Activated T-helper 9 cell treated with anti-CD3 and anti-CD28 coated beads, Interleukin-2, amount 50 U/mL, for 16 hours (primary cell): ENCODE data around the gene LRP1B.

Source experiments
- DNase-seq: peaks from one replicate; pipeline ENCODE4 v3.0.0-alpha.2; 2020; ENCODE audit warnings: low read depth

Gene LRP1B

DNA sequence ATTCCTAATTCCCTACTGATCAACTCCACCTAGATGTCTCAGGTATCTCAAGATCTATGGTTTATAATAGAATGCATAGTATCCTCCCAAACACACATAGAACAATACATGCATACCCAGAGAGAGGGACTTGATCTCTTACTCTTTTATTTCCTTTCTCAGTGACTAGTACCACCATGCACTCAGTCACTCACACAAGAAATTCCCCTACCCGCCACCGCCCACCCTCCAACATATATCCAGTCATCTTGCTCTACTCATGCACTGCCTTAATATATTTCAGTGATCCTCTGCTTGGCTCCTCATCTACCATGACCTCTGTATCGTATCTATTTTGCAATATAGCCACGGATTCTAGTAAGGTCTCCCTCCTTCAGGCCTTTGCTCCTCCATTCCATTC is 996.9 kb downstream of the LRP1B start:
- DNase-seq: no peak

- DNase-seq: no peak
Observed at GRCh38 chr2:141125432-141125831, 1005.4 kb downstream of the LRP1B start.

DNA sequence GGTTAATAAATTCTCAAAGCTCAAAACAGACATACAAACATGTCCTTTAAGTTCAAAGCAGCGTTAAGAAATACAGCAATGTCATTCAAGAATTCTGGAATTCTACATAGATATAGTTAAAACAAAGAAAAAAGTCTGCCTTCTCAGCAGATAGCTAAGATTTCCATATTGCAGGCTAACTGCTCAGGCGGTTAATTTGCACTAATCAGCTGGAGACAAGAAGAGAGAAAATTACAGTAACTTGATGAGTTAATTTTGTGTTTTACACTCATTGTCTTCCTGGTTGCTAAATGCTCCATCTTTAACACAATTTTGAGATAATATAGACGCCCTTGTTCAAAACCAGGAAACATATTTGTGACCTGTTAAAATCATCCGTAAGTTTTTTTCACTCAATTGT is 1012.0 kb downstream of the LRP1B start:
- no peak for DNase-seq

GRCh38 chr2:141113301-141113700 is 1017.5 kb downstream of the LRP1B start:
- no peak for DNase-seq

DNA sequence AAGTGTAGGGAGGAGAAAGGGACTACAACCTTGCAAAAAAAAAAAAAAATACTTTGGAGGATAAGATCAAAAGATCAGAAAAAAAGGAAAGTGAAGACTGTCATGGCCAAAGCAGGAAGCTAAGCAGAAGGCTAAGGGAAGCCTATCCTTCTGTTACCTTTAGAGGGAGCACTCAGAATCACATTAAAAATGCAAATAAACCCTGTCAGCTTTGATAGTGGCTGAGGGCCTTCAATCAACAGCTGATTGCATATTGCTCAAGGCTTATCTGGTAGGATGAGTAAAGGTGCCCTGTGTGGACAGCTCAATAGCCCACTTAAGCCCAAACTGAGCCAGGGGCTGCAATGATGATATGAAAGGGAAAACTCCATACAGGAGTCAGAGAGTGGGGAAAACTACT is 1021.2 kb downstream of the LRP1B start:
- DNase-seq: no peak

- no peak for DNase-seq
Observed at GRCh38 chr2:141105763-141106162, 1025.1 kb downstream of the LRP1B start.

GRCh38 chr2:141103216-141103615 is 1027.6 kb downstream of the LRP1B start:
- DNase-seq: no peak

DNA sequence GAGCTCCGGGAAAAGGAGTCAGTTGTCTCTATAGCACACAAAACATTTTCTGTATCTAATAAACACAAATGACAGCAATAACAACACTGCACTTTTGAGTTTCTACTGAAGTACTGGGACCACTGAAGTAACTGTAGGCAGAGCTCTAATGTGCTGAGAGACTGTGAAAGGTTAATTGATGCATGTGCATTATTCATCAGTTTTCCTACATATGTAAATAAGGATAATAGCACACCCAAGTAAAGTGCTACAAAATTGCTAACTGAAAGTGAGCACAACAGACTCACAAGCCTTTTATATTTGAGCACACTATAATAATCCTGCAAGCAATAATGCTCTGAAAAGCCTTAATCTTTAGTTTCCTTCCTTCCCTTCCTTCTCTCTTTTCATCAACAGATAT is 1051.6 kb downstream of the LRP1B start:
- no peak for DNase-seq

- DNase-seq: no peak
Observed at GRCh38 chr2:141075753-141076152, 1055.1 kb downstream of the LRP1B start.

DNA sequence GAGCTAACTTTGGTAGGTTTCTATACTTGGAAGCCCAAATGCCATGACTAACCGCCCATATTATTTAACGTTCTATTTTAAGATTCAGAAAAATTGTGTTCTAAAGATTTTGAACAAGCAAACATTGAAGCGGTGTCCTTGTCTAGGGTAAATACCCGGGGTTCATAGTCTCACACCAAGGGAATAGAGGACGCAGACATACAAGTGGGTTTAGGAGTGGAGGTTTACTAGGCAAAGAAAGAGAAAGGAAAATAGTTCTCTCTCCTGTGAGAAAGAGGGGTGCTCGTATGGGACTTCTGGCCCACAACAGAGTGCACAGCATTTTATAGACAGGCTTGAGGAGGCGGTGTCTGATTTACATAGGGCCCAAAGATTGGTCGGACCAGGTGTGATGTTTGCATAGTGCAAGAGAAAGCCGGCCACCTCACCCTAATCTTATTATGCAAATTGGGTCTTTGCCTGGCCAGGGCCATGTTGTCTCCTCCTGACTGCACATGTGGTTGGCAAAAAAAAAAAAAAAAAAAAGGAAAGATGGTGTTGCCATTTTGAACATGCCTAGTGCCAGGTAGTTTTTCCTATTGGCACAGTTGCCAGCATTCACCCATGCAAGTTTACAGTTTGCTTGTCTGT is 1062.6 kb downstream of the LRP1B start:
- DNase-seq: no peak

GRCh38 chr2:141065042-141065441 is 1065.8 kb downstream of the LRP1B start:
- DNase-seq: no peak

DNA sequence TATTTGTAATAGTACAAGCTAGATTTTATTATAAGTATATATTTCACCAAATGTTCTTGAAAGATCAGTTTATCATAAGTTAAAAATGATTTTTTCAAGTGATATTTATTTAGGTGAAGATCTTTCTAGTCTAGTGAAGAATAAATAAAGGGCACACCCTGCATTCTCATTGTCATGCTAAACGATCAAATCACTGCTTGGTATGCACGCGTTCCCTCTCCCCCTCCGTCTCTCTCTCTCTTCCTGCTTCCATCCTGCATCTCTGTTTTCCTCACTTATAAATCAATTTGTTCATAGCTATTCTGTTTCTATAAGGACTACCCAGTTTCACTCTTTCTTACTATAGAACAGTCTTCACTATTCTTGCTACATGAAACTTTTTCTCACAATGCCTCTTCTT is 1067.4 kb downstream of the LRP1B start:
- DNase-seq: no peak

- no peak for DNase-seq
Observed at GRCh38 chr2:141062443-141062842, 1068.4 kb downstream of the LRP1B start.

- no peak for DNase-seq
Observed at GRCh38 chr2:141062031-141062430, 1068.8 kb downstream of the LRP1B start.

GRCh38 chr2:141058556-141058955 is 1072.3 kb downstream of the LRP1B start:
- DNase-seq: no peak

- DNase-seq: no peak
Observed at GRCh38 chr2:141055531-141055930, 1075.3 kb downstream of the LRP1B start.

- DNase-seq: no peak
Observed at GRCh38 chr2:141048951-141049350, 1081.9 kb downstream of the LRP1B start.

- DNase-seq: no peak
Observed at GRCh38 chr2:141041281-141041680, 1089.5 kb downstream of the LRP1B start.

DNA sequence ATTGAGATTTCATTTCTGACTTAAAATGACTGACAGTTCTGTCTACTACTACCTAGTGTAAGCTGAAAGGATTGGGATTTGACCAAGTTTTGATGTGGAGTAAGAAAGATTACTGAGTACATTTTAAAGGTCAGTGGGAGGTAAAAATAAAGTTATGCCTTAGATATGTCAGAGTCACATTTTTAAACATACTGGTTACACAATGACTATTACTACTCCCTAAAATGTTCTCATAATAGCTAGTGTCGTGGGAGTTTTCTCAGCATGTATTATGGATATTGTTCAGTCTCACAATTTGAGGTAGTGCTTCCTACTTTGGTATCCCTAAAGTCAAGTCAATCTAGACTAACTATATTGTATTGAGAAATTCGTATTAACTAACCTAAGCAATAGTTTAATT is 1092.5 kb downstream of the LRP1B start:
- no peak for DNase-seq

- DNase-seq: no peak
Observed at GRCh38 chr2:141037361-141037760, 1093.5 kb downstream of the LRP1B start.

GRCh38 chr2:141035846-141036420 is 1094.9 kb downstream of the LRP1B start:
- DNase-seq: no peak

GRCh38 chr2:141029428-141030078 is 1101.3 kb downstream of the LRP1B start:
- DNase-seq: no peak

DNA sequence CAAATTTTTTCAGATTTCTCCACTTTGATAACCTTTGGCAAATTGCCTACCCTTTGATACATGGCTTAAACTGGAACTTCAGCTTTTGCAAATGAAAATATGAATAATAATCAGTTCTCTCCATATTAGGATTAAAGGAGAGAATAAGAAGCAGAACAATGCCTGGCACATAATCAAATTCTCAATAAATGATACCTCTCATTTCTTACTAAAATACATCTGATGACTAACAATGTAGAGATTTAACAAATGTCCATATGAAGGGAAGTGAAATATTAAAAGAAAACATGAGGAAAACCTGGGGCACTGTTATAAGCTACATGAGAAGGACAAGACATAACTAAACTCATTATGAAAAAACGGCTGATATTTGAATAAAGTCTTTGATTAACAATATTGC is 1103.6 kb downstream of the LRP1B start:
- no peak for DNase-seq

GRCh38 chr2:141021611-141022010 is 1109.2 kb downstream of the LRP1B start:
- no peak for DNase-seq
